GM21515 (cell line): Measurements from ENCODE around the gene EWSR1.

Experiments used
- ATAC-seq: cut with Tn5 transposase; IDR thresholded peaks from one replicate; pipeline ENCODE4 v1.9.1; 2021; ENCODE audit not compliant: unreplicated experiment

EWSR1 gene

DNA sequence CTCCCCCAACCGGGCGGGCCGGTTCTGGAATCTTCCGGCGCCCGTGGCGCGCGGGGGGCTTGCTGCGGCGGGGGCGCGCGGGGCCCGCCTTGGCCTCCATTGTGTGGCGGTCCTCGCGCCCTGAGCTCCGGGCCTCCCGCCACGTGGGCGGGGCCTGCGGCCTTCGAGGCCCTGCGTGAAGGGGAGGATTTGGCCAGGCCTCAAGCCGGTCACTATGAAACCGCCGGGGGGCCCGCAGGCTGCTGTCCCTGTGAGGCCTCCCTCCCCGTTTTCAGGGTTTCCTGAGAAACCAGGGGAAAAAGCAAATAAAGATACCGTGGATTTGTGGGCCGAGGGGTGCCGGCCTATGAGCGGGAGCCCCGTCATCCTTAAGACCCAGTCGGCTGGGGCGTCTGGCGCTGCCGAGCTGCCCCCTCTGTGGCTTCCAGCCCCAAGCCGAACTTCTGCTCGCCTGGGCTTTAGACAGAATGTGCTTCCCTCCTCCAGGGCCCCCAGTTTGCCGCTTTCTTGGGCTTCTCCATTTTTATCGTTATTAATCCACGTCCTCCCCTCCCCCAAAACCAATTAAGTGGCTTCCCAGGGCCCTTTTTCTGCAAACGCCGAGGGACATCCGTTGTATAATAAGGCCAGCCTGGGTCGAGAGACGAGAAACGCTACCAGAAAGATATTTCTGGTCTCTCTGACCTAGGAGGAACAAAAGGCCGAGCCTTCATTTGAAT lies 602 bp downstream of the EWSR1 start:
- ATAC-seq = peak; percentile 19

DNA sequence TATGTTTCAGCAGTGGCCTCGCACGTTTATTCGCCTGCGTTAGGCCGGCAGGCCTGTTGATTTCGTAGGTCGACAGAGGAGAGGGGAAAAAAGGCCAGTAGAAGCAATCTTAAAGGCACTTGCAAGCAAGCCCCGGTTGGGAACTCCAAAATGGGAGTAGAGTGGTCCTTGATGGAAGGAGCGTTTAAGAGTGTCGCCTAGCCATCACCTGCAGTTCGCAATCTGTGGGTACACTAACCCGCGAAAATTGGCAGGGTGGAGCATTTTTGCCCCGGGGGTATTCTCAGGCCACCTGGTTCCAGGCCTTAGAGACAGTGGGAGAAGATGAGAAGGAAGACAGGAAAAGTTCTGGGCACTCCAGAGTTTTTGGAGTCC lies 1.1 kb downstream of the EWSR1 start:
- no peak for ATAC-seq

DNA sequence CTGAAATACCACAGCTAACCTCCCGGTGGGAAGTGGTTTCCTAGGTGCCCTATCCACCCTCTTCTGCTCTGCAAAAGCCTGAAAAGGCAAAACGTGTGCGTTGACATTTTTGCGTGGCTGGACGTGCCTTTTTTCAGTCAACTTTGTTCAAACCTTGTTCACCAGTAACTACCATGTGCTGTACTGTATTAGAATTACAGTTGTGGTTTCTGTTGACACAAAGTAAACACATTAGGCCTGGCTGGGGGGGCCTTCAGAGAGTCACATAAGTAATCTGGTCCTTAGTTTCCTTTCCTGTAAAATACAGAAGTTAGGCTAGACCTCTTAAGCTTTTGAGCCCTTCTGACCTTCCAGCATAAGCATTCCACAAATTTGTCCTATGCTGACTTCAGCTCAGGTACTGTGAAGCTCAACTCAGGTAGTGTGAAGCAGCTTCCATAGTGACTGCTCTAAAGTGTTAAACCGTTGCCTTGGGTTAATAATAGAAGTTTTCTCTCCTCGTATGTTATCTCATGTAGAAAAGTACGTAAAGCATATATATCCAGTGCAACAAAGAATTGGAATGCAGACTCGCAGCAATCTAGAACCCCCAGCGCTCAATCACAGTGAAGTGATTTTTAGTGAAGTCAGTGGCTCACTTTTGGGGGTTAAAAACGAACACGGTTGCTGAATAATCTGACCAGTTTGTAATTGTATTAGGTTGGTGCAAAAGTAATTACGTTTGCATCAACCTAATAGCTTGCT lies 1.8 kb downstream of the EWSR1 start:
- no peak for ATAC-seq

DNA sequence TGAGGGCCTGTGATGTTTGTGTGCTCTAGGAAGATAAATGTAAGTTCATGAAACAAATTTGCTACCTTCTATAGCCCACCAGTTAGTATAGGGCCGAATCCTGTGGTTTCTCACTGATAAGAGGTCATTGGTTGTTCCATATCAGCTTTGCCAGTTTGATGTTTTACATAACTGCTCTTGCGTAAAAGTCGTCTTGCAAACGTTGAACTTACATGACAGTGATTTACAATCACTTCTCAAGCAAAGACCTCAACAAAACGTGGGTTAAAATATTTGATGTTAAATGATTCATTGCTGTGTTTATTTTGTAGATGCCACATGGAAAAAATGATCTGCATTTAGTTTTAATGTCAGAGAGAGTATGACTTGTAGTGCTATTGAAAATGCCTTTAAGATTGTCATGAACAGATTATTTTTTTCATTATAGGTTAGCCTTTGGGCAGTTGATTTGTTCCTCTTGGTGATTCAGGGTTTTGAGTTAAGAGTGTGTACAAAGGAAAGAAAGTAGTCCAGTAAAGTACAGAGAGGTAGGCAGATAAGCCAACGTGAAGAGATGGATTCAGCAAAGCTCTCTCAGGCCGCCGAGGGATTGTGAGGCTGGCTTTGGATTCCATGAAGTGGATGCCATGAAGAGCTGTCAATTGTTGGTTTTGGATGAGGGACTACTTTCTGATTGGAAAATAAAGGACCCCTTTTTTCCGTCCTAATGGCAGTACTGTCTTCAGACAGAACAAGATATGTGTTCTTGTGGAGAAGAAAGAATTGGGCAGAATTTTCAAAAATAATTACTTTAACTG lies 2.6 kb downstream of the EWSR1 start:
- no peak for ATAC-seq

DNA sequence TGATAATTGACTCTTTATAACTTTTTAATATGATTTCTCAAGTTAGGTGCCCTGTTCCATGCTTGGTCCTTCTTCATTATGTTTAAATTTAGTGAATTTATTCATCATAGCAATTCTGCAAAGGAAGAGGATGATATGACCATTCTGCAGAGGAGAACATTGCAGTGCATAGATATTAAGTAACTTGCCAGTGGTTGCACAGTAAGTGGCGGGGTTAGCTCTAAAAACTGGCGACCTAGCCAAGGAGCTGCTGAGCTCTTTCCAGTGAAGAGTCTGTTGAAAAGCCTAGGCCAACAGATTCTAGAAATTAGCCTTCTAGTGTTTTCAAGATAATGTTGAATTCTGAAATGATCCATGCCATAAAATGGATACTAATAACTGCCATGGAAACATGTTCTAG lies 4.6 kb downstream of the EWSR1 start:
- ATAC-seq = no peak

DNA sequence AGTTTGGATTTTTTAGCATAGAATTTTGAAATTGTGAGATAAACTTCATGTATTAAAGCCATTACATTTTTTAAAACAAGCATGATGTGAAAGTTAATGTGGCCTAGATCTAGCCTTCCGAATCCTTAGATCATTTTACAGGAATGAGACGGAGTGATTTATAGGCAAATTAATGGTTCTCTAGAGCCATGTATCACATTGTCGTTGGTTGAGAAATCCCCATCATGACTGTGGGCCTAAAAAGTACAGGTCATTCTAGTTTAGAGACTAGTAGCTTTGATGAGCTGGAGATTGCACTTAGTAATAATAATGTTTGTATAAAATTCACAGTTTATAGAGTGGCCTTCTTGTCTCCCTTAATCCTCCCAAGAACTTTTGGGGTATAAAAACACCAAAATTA lies 7.1 kb downstream of the EWSR1 start:
- ATAC-seq = no peak

DNA sequence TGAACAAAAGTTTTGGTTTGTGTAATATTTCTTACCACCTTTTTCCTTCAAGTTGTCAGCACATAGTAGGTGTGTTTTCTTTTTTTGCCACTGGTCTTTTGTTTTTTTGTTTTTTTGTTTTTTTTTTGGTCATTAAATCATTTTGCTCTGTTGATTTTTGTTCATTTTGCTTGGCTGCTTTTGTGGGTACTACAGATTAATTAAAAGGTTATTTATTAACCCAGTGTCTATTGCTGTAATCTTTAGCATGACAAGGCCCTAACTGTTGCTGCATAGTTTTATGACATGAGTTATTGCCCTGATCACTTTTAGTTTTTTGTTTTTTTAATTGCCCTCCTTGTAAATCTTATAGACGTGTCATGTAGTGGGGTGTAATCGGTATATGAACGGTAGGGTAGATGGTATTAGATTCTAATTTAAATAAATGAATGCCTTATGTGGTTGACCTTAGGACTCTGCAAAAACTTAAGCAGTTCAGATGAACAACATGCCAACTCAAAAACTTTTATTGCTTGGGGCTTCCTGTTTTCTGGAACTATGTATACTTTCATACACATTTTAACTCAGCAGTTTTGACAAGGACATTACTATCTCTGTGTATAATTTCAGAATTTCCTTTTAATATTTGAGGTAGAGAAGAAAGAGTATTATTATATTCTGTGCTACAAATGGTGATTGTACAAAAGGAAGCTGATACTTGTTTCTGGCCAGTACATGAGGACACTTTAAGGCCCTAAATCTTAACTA lies 7.9 kb downstream of the EWSR1 start:
- no peak for ATAC-seq

DNA sequence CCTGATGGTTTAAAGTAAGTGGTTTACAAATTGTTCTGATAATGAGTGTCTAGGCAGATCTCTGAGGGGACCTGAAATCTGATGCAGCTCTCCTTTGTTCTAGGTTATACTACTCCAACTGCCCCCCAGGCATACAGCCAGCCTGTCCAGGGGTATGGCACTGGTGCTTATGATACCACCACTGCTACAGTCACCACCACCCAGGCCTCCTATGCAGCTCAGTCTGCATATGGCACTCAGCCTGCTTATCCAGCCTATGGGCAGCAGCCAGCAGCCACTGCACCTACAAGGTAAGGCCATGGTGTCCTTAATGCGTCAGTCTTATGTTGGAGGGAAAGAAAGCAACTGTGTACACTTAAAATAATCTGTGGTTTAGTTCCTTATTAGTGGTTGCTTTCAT lies 9.9 kb downstream of the EWSR1 start:
- ATAC-seq = no peak

DNA sequence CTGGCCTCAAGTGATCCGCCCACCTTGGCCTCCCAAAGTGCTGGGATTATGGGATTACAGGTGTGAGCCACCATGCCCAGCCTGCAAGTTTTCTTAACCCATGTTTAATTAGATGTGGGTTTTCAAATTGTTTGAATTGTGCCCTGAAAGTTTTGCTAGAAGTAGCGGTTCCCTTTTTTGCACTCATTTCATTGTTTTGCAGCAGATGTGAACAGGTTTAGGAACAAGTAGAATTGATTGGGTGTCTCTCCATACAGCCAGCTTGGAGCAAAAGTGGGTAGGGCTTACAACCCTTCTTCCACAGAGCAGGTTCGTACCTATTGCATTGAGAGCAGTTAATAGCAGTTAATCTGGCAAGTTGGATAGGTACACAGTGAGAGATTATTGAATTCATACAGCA lies 16.1 kb downstream of the EWSR1 start:
- no peak for ATAC-seq

DNA sequence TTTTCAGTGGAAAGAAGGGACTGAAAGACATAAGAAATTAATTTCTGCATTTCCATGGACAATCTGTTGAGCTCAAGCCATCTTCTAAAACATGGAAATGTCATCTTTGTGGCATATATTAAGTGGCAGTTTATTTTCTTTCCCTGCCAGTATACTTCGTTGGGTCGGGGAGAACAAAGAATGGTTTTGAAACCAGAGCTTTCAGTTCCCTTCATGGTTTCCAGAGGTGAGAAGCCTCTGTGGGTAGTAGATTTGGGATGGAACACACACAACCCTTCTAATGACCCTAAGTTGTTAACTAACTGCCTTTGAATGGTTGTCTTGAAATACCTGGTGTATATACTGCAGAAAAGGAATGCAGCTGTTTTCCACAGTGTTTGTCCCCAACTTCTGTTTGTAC lies 20.8 kb downstream of the EWSR1 start:
- ATAC-seq = no peak

DNA sequence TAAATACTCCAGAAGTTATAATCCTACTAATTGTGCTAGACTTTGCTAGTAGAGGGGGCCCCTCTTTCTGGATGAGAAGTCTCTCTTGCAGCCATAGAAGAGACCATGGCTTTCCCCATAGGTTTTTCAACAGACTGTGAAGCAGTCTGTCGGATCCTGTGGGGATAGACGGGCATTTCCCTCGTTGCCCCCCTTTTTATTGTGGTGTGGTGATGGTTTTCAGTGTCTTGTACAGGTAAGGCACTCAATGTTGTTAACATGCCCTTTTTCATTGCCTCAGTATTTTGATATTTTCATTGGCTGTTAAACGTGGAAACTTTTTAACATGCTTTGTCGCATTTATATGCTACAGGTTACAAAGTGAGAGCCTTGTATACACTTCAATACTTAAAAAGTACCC lies 22.0 kb downstream of the EWSR1 start:
- no peak for ATAC-seq

DNA sequence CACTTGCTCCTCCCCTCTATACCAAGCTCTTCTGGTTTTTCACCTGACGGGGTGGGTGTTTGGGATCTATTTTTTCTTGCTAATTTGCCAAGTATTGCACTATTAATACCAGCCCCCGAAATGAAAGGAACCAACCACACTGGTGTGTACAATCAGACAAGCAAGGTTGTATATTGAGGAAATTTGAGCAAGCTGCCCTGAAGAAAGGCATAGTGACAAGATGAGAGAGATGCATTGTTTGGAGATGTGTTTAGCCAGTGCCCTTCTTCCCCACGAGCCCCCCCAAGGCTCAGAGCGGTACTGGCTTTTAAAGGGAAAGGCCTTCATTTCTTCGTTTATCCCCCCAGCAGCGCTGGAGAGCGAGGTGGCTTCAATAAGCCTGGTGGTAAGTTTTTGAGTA lies 23.1 kb downstream of the EWSR1 start:
- no peak for ATAC-seq

DNA sequence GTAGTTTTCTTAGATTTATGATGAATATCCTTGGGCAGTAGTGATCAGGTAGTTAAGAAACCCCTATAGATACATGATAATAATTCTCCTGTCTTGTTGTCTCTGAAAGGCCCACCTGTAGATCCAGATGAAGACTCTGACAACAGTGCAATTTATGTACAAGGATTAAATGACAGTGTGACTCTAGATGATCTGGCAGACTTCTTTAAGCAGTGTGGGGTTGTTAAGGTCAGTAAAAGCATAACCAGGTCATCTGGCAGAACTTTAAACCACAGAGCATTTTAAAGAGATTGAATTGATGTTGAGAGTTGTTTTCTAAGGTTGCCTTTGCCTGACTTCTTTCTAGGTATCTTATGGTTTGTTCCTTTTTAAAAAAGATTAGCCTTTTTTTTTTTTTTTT lies 24.3 kb downstream of the EWSR1 start:
- no peak for ATAC-seq

DNA sequence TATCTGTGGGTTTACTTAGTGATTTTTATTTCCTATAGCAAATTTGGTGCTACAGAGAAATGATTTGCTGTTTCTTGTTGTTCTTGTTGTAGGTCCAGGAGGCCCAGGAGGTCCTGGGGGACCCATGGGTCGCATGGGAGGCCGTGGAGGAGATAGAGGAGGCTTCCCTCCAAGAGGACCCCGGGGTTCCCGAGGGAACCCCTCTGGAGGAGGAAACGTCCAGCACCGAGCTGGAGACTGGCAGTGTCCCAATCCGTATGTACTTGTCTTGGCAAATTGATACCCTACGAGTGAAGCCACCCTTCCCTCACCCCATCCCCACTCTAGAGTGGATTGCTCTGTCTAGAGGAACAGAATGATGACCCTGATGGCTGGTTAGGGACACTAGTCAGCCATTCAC lies 30.6 kb downstream of the EWSR1 start:
- ATAC-seq = no peak

DNA sequence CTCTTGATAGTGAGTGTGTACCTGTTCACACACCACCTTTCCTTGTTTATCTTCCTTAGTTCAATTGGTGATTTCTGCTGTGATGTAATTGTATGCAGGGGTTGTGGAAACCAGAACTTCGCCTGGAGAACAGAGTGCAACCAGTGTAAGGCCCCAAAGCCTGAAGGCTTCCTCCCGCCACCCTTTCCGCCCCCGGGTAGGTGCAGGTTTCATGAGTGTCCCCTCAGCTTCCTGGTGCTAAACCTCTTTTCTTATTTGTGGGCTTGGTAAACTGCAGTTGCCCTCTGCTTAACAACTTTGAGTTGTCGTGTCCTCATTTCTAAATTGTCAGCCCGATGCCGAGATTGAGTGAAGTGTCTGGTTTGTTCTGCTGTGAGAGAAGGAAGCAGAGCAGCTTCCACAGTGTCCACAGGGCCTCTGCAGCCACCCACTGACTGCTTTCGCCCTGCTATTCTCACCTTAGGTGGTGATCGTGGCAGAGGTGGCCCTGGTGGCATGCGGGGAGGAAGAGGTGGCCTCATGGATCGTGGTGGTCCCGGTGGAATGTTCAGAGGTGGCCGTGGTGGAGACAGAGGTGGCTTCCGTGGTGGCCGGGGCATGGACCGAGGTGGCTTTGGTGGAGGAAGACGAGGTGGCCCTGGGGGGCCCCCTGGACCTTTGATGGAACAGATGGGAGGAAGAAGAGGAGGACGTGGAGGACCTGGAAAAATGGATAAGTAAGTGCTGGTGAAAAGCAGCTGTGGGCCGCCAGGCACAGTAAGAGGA lies 31.2 kb downstream of the EWSR1 start:
- no peak for ATAC-seq

DNA sequence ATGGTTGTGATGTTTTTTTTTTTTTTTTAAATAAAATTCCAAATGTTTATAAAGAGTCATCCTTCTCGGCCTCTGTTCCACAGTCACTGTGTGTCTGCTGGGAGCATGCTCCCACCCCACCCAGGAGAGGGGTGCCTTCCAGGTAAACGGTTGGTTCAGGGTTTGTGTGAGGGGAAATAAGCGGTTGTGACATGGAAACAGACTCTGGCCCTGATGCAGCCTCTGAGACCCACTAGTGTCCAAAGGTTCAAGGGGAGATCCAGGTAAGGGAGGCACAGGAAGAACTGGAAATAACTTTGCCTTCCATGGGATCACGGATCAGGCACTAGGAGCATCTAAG lies 32.4 kb downstream of the EWSR1 start:
- no peak for ATAC-seq

DNA sequence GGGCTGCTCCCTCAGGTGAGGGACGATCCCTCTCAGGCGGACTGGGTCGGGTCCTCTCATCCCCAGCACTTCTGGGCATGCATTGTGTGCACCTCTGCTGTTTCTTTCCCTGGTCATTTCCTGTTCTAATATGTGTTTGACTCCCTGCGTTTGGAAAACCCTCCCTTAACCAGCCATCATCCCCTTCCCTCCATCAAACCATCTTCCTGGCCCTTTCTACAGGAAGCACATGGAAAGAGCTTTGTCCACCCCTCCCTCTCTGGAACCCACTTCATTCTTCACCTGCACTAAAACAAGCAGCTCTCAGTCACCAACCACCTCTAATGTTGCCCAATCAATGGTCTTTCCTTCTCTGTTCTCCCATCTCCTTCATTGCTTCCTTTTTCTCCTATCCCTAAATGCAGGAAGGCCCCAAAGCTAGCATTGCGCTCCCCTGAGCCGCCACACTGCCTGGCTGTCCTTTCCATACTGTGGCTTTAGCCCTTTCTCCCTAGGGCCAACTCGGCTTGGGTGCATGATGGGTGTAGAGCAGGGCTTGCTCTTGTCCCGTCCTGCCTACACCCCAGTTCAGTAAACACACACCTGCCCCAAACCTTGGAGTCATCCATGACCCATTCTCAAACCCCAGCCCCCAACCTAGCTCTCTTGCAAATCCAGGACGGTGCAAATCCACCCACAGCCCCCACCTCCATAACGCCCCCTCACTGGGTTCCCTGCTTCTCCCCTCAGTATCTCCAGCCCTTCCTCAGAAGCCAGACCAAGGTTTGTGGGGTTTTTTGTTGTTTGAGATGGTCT lies 32.9 kb downstream of the EWSR1 start:
- no peak for ATAC-seq

DNA sequence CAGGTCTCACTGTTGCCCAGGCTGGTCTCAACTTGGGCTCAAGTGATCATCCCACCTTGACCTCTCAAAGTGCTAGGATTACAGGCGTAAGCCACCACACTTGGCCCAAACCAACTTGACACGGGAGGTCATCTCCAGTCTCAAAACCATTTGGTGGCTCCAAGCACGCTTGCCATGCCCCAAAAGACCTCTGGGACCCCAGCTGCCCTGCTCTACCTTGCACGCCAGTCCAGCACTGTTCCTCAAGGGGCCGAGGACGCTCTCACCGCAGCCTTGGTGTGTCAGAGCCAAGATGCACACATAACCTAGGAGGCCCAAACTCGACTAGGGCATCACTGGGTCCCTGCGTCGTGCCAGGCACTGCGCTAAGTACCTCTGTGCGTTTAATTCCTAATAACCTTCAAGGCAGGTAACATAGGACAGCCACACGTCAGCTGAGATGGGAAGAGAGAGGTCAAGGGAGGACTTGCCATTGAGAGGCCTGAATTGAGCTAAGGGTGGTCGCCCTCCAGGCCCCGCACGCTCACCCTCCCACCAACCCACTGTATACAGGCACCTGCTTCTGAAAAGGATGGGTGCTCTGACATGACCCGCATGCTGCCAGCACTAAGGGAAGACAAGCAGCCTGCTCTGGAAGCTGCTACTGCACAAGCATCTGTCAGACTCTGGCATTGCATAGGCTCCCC lies 33.8 kb downstream of the EWSR1 start:
- no peak for ATAC-seq

DNA sequence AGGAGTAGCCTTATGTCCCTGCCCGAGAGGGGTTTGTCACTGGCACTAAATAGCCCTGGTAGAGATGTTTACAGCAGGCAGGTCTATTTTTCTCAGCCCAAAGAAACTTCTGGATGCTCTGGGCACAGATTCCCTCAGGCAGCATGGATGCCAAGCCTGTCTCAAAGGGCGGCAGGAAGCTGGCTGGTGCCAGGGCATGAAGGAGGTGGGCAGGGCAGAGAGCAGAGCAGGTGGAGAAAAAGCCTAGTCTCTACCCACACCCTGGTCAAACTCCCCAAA lies 34.3 kb downstream of the EWSR1 start:
- ATAC-seq = no peak
